Loucy (cell line): ENCODE data around the gene PKHD1.

ENCODE experiments used
- EZH2phosphoT487 ChIP-seq: fragments of 200-600 bp; IDR thresholded peaks from 2 replicates; pipeline ENCODE4 v1.6.1; 2018; ENCODE audit warnings: antibody characterized with exemption, mild to moderate bottlenecking, moderate library complexity, borderline replicate concordance
- TF ChIP-seq, protein P1 (sequence below): fragments of 200-600 bp; sonication (generic); conservative IDR thresholded peaks from 2 replicates; pipeline ENCODE4 v1.5.1; 2014; ENCODE audit warnings: mild to moderate bottlenecking, antibody characterized with exemption, low read length

DNA sequence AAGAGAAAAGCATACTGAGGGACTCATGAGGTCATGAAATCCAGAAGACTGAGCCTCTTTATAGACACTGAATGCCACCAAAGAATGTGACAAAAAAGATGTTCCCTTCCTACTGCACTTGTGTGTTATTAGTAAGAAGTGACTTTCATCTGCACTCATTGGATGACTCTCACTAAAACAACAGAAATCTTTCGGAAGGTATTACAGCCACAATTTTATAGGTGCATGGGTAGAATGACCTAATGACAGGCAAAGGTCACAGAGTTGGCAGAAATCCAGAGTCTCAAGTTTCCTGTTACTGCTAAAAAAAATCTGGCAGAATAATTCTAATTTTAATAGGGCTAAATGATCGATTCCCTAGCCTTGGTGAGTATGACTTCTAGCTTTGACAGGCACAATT, 13.3 kb downstream of the PKHD1 start:
- TF ChIP-seq, protein P1, sequence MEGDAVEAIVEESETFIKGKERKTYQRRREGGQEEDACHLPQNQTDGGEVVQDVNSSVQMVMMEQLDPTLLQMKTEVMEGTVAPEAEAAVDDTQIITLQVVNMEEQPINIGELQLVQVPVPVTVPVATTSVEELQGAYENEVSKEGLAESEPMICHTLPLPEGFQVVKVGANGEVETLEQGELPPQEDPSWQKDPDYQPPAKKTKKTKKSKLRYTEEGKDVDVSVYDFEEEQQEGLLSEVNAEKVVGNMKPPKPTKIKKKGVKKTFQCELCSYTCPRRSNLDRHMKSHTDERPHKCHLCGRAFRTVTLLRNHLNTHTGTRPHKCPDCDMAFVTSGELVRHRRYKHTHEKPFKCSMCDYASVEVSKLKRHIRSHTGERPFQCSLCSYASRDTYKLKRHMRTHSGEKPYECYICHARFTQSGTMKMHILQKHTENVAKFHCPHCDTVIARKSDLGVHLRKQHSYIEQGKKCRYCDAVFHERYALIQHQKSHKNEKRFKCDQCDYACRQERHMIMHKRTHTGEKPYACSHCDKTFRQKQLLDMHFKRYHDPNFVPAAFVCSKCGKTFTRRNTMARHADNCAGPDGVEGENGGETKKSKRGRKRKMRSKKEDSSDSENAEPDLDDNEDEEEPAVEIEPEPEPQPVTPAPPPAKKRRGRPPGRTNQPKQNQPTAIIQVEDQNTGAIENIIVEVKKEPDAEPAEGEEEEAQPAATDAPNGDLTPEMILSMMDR, result no peak
- no peak for TF ChIP-seq EZH2phosphoT487
